Stomach (tissue), 9 donors: Measurements from ENCODE around the gene FAM222B. TPM values are rescaled to one million over a fixed set of nuclear protein-coding genes. Genes with fewer than 3 reads are reported as not detected.

ENCODE experiments used
- DNase-seq, 2 donors: peaks; one replicate each; pipeline versions ENCODE4 v3.0.0 to v3.0.0-alpha.2; 2013 to 2019
- H3K27ac ChIP-seq, 5 donors: fragments of 200-600 bp in 4 of 5; sonication (generic) in 4 of 5; one replicate each; pipeline ENCODE4 v1.5.1; 2013 to 2019; ENCODE audit warnings: mild to moderate bottlenecking in 1 of 5, moderate library complexity in 1 of 5
- H3K27me3 ChIP-seq, 3 donors: fragments of 200-600 bp; sonication (generic); one replicate each; pipeline ENCODE4 v1.5.1; 2017 to 2019; ENCODE audit warnings: mixed run types in 1 of 3
- H3K36me3 ChIP-seq, 4 donors: fragments of 200-600 bp; sonication (generic); 1 replicate in 3 of 4; 2 replicates in 1 of 4; pipeline ENCODE4 v1.5.1; 2016 to 2019
- H3K4me1 ChIP-seq, 4 donors: fragments of 200-600 bp; sonication (generic); one replicate each; pipeline ENCODE4 v1.5.1; 2016 to 2019
- H3K4me3 ChIP-seq, 4 donors: fragments of 200-600 bp; sonication (generic) in 3 of 4; one replicate each; pipeline ENCODE4 v1.5.1; 2016 to 2019; ENCODE audit warnings: mild to moderate bottlenecking in 1 of 4
- H3K9me3 ChIP-seq, 4 donors: fragments of 200-600 bp; sonication (generic); one replicate each; pipeline ENCODE4 v1.5.1; 2016 to 2019
- EP300 ChIP-seq: sonication (generic); formaldehyde crosslinking; IDR thresholded peaks from one replicate; pipeline ENCODE4 v1.6.1; 2017; ENCODE audit warnings: antibody characterized with exemption
- POLR2A ChIP-seq, 4 donors: fragments of 450-650 bp; IDR thresholded peaks; one replicate each; pipeline ENCODE4 v1.6.1; 2016; ENCODE audit warnings: antibody characterized with exemption in 4 of 4, control low read depth in 2 of 4, mild to moderate bottlenecking in 1 of 4, moderate library complexity in 1 of 4
- POLR2AphosphoS5 ChIP-seq, 3 donors: sonication (generic); formaldehyde crosslinking; IDR thresholded peaks; one replicate each; pipeline ENCODE4 v1.6.1; 2016; ENCODE audit warnings: antibody characterized with exemption in 3 of 3
- WGBS, 5 donors: extraction: QIAGEN DNeasy Blood & Tissue Kit in 3 of 5; methylation state at CpG; one replicate each; pipeline versions ENCODE4 v1.1.5 to v1.1.7; 2013 to 2018; 5-methylcytosine and 5-hydroxymethylcytosine counted together
- intact Hi-C: fragments of 100-400 bp; cut with DNase I; formaldehyde crosslinking; loops from one replicate; pipeline ENCODE4 v1.15.1; 2023; ENCODE audit warnings: low total_unique reads
- polyA plus RNA-seq, 3 donors: library from polyadenylated mRNA; stranded (reverse); fragments of 200-250 nt; gene quantifications; one replicate each; pipeline ENCODE4 v1.2.3, GENCODE V29; 2013
- total RNA-seq, 5 donors: library from RNA; depleted of rRNA; stranded (reverse); fragments of >200 nt; gene quantifications; one replicate each; pipeline versions ENCODE4 v1.1.0 to v1.2.3, GENCODE V29; 2014 to 2016
- TF ChIP-seq, protein P1 (sequence below), 7 experiments: fragments of 450-650 bp in 4 of 7; fragments of 200-600 bp in 3 of 7; sonication (generic) in 3 of 7; IDR thresholded peaks; one replicate each; pipeline ENCODE4 v1.5.1; 2016 to 2019; ENCODE audit warnings: antibody characterized with exemption in 7 of 7, control low read depth in 2 of 7, mild to moderate bottlenecking in 1 of 7
- donor health status: healthy with polysubstance abuse.
- donor health status: Bipolar disorder and iron deficiency.
- donor health status: healthy.

FAM222B gene
- total and polyA plus RNA-seq, 8 donors, result 4.4 to 29.6 (median 8.6) TPM

GRCh38 chr17:28760601-28761562, 81.7 kb downstream of the FAM222B start:
- TF ChIP-seq EP300 (no peak), POLR2A (IDR thresholded peaks at IDR 0.05) (no peak), POLR2AphosphoS5 (IDR thresholded peaks at IDR 0.05) (peak in 2 of 3 donors; percentile 10 to 49)
- TF ChIP-seq, protein P1, sequence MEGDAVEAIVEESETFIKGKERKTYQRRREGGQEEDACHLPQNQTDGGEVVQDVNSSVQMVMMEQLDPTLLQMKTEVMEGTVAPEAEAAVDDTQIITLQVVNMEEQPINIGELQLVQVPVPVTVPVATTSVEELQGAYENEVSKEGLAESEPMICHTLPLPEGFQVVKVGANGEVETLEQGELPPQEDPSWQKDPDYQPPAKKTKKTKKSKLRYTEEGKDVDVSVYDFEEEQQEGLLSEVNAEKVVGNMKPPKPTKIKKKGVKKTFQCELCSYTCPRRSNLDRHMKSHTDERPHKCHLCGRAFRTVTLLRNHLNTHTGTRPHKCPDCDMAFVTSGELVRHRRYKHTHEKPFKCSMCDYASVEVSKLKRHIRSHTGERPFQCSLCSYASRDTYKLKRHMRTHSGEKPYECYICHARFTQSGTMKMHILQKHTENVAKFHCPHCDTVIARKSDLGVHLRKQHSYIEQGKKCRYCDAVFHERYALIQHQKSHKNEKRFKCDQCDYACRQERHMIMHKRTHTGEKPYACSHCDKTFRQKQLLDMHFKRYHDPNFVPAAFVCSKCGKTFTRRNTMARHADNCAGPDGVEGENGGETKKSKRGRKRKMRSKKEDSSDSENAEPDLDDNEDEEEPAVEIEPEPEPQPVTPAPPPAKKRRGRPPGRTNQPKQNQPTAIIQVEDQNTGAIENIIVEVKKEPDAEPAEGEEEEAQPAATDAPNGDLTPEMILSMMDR (IDR thresholded peaks at IDR 0.05), result no peak
- H3K27ac ChIP-seq, result peak overlapping the region in 4 of 5 donors; percentile 7 to 46 (median 12)
- peaks cover 20 to 68% (median 58%) of the 10 kb centered on the region in 4 donors for H3K36me3 ChIP-seq
- 38 to 43% (median 40%) methylated on average over 9 of the region's 9 CpGs for WGBS, 5 donors
- no peaks in the 10 kb centered on the region for H3K9me3 ChIP-seq
- peak; percentile 59 to 87 for DNase-seq
- intact Hi-C loops, result loop anchor here (10.0 kb wide), 2 partner anchors 84 to 124 kb away; partner anchors contain the start of gene FAM222B
- H3K4me1 ChIP-seq, result peaks cover 0 to 37% (median 22%) of the 10 kb centered on the region in 4 donors
- H3K4me3 ChIP-seq, result no peak overlapping the region
- H3K27me3 ChIP-seq, result no peaks in the 10 kb centered on the region

GRCh38 chr17:28759256-28759865, 83.2 kb downstream of the FAM222B start:
- no peaks in the 10 kb centered on the region for H3K9me3 ChIP-seq

DNA sequence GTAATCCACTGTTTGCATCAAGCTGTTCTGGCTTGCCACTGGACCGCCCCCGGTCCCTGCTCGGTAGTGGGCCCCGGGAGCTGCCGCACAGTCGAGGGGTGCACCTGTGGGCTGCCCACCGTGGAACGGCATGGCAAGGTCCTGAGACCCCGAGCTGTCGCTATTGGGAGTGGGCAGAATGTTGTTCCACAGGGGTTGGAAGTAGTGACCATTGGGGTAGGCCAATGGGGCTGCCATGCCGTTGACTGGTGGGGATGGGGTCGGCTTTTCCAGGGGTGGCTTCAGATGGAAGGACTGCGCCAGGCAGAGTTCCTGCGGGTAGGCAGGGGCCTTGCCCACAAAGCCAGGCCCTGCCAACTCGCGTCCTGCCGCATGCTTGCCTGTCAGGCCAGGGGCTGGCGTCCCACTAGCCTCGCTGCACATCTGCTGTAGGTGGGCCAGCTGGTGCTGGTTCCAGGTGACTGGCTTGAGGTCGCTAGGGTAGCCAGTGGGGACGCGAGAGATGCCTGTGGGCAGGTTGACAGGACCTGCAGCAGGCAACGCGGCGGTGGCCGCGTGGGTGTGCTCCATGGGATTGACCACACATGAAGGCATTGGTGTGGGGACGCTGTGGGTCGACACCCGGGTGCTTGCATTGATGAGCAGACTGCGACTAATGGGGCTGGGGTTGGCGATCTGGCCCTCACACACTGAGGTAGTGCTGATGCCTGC, 84.0 kb downstream of the FAM222B start:
- no peaks in the 10 kb centered on the region for H3K27me3 ChIP-seq
- DNase-seq, result no peak
- H3K27ac ChIP-seq, result no peak overlapping the region
- intact Hi-C loops, result no loop called here
- no peak overlapping the region for H3K4me3 ChIP-seq
- WGBS, 5 donors, result 93 to 96% (median 96%) methylated on average over 24 to 32 of the region's 32 CpGs
- TF ChIP-seq POLR2AphosphoS5 (IDR thresholded peaks at IDR 0.05) (no peak), POLR2A (IDR thresholded peaks at IDR 0.05) (no peak), EP300 (no peak)
- TF ChIP-seq, protein P1 (IDR thresholded peaks at IDR 0.05), result no peak
- peaks cover 19 to 52% (median 43%) of the 10 kb centered on the region in 4 donors for H3K36me3 ChIP-seq
- H3K9me3 ChIP-seq, result no peaks in the 10 kb centered on the region
- peaks cover 0 to 32% (median 20%) of the 10 kb centered on the region in 4 donors for H3K4me1 ChIP-seq

More at GRCh38 chr17:28759256-28759865, 83.2 kb downstream of the FAM222B start:
- no peak for DNase-seq
- Histone ChIP-seq H3K27me3 (no peaks in the 10 kb centered on the region), H3K4me3 (no peak overlapping the region), H3K27ac (no peak overlapping the region), H3K36me3 (peaks cover 19 to 53% (median 43%) of the 10 kb centered on the region in 4 donors), H3K4me1 (peaks cover 0 to 36% (median 22%) of the 10 kb centered on the region in 4 donors)
- 89 to 95% (median 93%) methylated on average over 15 to 18 of the region's 18 CpGs for WGBS, 5 donors
- intact Hi-C loops, result no loop called here
- TF ChIP-seq, protein P1 (IDR thresholded peaks at IDR 0.05), result no peak
- no peak for TF ChIP-seq POLR2A (IDR thresholded peaks at IDR 0.05)
- TF ChIP-seq POLR2AphosphoS5 (IDR thresholded peaks at IDR 0.05), result no peak
